ENCODE results near the gene CEBPE. TPM values are rescaled to one million over a fixed set of nuclear protein-coding genes. Genes with fewer than 3 reads are reported as not detected.

CEBPE gene
- total RNA-seq, 1 experiment from 2014 or later, result not detected

DNA sequence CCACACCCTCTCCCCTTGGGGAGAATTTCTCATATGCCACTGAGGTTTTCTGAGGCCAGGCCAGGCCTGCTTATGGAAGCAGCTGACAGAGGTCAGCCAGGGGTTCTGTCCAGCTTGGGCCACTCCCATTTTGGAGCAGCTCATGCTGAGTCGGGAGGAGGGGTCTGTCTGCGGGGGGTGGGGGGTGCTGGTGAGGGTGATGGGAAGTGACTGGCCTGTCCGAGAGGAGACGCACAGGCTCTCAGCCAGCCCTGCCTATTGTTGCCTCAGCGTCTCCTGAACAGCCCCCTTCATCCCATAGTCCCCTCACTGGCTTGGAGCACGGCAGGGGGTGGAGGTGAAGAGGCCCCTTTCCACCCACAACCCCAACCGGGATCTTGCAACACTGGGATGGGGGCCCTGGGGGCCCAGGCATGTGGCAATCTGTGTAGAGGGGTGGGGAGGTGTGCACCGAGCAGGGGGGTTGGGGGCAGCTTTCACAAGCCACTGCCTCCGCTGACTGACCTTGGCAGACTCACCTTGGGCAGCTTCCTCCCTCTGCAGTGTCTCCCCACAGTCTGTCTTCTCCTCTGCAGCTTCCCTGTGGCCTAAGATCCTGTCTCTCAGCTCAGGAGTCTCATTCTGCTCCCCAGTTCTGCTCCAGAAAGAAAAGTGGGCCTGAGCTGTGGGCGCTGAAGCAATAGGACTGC lies 5.5 kb downstream of the CEBPE start:
- no peaks in the 10 kb centered on the region for H3K27me3 ChIP-seq (ENCODE audit: insufficient read depth, low read depth)
- H3K4me1 ChIP-seq (replicated peaks; ENCODE audit: insufficient read depth), result peaks cover 41% of the 10 kb centered on the region
- H3K36me3 ChIP-seq (ENCODE audit: low read depth), result no peaks in the 10 kb centered on the region
- no TSS peak for BruUV-seq (replicated peaks)
- H2AFZ ChIP-seq, result no peak overlapping the region
- intact Hi-C loops (cut with micrococcal nuclease; ENCODE audit: unreplicated experiment), result no loop called here
- no peak for DNase-seq
- ChIA-PET POLR2A (ENCODE audit: unreplicated experiment) (no interaction called here), CTCF (no interaction called here)
- no peak overlapping the region for H3K4me3 ChIP-seq
- H3K4me2 ChIP-seq, result no peak overlapping the region; the same call in 1 of the 2 replicates
- TF ChIP-seq EZH2 (IDR thresholded peaks at IDR 0.05; ENCODE audit: low read depth), result no peak
- H3K9me2 ChIP-seq (ENCODE audit: insufficient read depth), result no peaks in the 10 kb centered on the region
- H3K79me2 ChIP-seq (ENCODE audit: low read depth), result no peaks in the 10 kb centered on the region
- H3K9me3 ChIP-seq (ENCODE audit: insufficient read depth, low read depth), result no peaks in the 10 kb centered on the region
- H4K20me1 ChIP-seq (ENCODE audit: insufficient read depth), result no peaks in the 10 kb centered on the region
- H3F3A ChIP-seq (ENCODE audit: insufficient read depth, low read depth), result peaks cover 18% of the 10 kb centered on the region; the same call in 1 of the 2 replicates
- H3K27ac ChIP-seq, result peak overlapping the region; percentile 90

DNA sequence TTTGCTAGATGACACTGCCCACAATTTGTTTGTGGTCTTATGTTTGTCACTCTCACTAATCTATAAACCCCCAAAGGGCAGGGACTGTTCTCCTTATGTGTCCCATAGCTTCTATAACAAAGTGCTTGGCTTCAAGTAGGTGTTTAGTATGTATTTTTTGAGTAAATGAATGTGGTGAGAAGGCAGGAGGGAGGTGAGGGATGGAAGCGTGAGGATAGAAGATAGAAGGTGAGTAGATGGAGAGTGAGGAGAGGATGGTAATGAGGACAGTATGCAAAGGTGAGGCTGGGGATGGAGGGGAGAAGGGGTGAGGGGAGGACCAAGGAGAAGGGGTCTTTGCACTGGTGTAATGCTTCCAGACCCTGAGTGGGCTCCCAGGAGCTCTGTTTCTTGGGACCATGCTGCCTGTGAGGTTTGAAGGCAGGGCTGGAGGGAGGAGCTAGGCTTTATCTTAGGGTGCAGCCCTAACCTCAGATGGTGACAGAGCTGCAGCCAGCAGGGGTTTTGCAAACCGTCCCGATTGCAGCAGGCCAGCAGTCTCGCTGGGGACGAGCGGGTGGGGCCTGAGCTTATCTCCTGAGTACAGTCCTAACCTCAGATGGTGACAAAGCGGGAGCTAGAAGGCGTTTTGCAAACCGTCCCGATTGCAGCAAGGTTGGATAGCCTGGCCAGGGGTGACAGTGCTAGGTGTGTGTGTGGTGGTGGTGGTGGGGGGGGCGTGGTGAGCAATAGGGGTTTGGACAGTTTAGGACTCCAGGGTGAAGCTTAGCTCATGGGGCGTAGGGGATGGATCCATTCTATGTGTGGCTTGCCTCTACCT lies 6.5 kb downstream of the CEBPE start:
- intact Hi-C loops (cut with micrococcal nuclease; ENCODE audit: unreplicated experiment), result no loop called here
- CTCF ChIA-PET, result interaction anchor here (0.6 to 0.8 kb wide), 5 partner anchors 17 to 1306 kb away, joined by 3 to 18 read pairs (median 5); no protein-coding TSS in a partner anchor
- DNase-seq, result peak in 1 of 2 experiments; percentile 62
- no peaks in the 10 kb centered on the region for H4K20me1 ChIP-seq (ENCODE audit: insufficient read depth)
- H3K36me3 ChIP-seq (ENCODE audit: low read depth), result no peaks in the 10 kb centered on the region
- TF ChIP-seq, protein P1, sequence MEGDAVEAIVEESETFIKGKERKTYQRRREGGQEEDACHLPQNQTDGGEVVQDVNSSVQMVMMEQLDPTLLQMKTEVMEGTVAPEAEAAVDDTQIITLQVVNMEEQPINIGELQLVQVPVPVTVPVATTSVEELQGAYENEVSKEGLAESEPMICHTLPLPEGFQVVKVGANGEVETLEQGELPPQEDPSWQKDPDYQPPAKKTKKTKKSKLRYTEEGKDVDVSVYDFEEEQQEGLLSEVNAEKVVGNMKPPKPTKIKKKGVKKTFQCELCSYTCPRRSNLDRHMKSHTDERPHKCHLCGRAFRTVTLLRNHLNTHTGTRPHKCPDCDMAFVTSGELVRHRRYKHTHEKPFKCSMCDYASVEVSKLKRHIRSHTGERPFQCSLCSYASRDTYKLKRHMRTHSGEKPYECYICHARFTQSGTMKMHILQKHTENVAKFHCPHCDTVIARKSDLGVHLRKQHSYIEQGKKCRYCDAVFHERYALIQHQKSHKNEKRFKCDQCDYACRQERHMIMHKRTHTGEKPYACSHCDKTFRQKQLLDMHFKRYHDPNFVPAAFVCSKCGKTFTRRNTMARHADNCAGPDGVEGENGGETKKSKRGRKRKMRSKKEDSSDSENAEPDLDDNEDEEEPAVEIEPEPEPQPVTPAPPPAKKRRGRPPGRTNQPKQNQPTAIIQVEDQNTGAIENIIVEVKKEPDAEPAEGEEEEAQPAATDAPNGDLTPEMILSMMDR (conservative IDR thresholded peaks at IDR 0.05), result no peak
- no peak overlapping the region for H2AFZ ChIP-seq
- no peak overlapping the region for H3K4me3 ChIP-seq
- H3K9me2 ChIP-seq (ENCODE audit: insufficient read depth), result no peaks in the 10 kb centered on the region
- POLR2A ChIA-PET (ENCODE audit: unreplicated experiment), result interaction anchor here (0.5 kb wide), 1 partner anchor 88 kb away, joined by 5 read pairs; no protein-coding TSS in a partner anchor
- H3K4me2 ChIP-seq, result peak overlapping the region; percentile 36; the same call in 1 of the 2 replicates
- H3K79me2 ChIP-seq (ENCODE audit: low read depth), result no peaks in the 10 kb centered on the region
- no peak overlapping the region for H3K27ac ChIP-seq
- H3K4me1 ChIP-seq (replicated peaks; ENCODE audit: insufficient read depth), result peaks cover 41% of the 10 kb centered on the region
- H3K9me3 ChIP-seq (ENCODE audit: insufficient read depth, low read depth), result no peaks in the 10 kb centered on the region
- H3K27me3 ChIP-seq (ENCODE audit: insufficient read depth, low read depth), result no peaks in the 10 kb centered on the region
- BruUV-seq (replicated peaks), result no TSS peak
- H3F3A ChIP-seq (ENCODE audit: insufficient read depth, low read depth), result peaks cover 18% of the 10 kb centered on the region; the same call in 1 of the 2 replicates

DNA sequence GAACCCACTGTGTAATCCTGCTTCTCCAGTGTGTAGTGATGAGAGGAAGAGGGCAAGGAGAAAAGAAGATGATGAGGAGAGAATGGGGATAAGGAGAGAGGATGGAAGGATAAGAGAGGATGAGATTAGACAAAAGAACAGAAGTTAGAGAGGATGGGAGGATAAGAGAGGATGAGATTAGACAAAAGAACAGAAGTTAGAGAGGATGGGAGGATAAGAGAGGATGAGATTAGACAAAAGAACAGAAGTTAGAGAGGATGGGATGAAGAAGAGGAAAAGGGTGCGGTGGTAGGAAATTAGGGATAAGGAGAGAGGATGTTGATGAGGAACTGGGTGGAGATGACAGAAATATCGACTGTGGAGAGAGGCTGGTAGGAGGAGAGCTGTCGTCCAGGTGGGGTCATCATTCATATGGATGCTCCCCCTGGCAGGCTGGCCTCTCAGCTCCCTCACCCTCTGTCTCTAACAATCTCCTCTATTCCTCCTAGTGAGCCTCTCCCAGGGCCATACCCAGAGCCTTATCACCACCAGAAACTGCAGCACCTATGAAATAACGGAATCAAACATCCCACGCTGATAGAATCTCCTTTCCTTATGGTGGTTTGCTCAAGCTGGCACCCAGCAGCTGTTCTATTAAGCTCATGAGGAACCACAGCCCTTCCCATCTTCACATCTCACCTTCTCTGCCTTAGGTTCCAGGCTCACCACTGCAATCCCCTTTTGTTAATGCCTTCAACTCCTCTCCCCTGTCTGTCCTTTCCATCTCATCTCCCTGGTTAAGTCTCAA lies 8.3 kb downstream of the CEBPE start:
- Histone ChIP-seq H3K4me1 (replicated peaks; ENCODE audit: insufficient read depth) (peaks cover 35% of the 10 kb centered on the region), H3K27me3 (ENCODE audit: insufficient read depth, low read depth) (no peaks in the 10 kb centered on the region), H3K9me3 (ENCODE audit: insufficient read depth, low read depth) (no peaks in the 10 kb centered on the region), H3K36me3 (ENCODE audit: low read depth) (no peaks in the 10 kb centered on the region), H3K9me2 (ENCODE audit: insufficient read depth) (no peaks in the 10 kb centered on the region), H3K4me3 (no peak overlapping the region), H4K20me1 (ENCODE audit: insufficient read depth) (no peaks in the 10 kb centered on the region), H3K27ac (no peak overlapping the region), H3F3A (ENCODE audit: insufficient read depth, low read depth) (peaks cover 13% of the 10 kb centered on the region; the same call in 1 of the 2 replicates), H2AFZ (no peak overlapping the region), H3K4me2 (no peak overlapping the region), H3K79me2 (ENCODE audit: low read depth) (no peaks in the 10 kb centered on the region)
- ChIA-PET POLR2A (ENCODE audit: unreplicated experiment) (interaction anchor here (0.6 kb wide), 1 partner anchor 15 kb away, joined by 3 read pairs; the partner anchor contains the start of gene C14orf119), CTCF (interaction anchor here (0.6 to 1.4 kb wide), 2 partner anchors 116 to 124 kb away, joined by 3 to 5 read pairs; no protein-coding TSS in a partner anchor)
- no peak for DNase-seq
- TF ChIP-seq, protein P1 (conservative IDR thresholded peaks at IDR 0.05), result no peak
- no peak for TF ChIP-seq EZH2 (IDR thresholded peaks at IDR 0.05; ENCODE audit: low read depth)
- BruUV-seq (replicated peaks), result no TSS peak
- intact Hi-C loops (cut with micrococcal nuclease; ENCODE audit: unreplicated experiment), result no loop called here
